ENCODE results near the gene PPP1R3D.
"Not testable (repeated sequence)": the region's sequence is repeated elsewhere in the genome, so short reads cannot be mapped to it uniquely, and the experiment has no call there.

PPP1R3D gene, protein sequence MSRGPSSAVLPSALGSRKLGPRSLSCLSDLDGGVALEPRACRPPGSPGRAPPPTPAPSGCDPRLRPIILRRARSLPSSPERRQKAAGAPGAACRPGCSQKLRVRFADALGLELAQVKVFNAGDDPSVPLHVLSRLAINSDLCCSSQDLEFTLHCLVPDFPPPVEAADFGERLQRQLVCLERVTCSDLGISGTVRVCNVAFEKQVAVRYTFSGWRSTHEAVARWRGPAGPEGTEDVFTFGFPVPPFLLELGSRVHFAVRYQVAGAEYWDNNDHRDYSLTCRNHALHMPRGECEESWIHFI

GRCh38 chr20:59940129-59940955 lies at the start of gene PPP1R3D, which contains the start of gene FAM217B:
Gene PPP1R3D (minus strand): TSS chr20:59940305. CDS start chr20:59939931, 374 bp downstream.
Gene FAM217B (plus strand): TSS chr20:59940389. CDS start chr20:59943944, 3,555 bp downstream.
- peak; percentile 90 for DNase-seq

DNA sequence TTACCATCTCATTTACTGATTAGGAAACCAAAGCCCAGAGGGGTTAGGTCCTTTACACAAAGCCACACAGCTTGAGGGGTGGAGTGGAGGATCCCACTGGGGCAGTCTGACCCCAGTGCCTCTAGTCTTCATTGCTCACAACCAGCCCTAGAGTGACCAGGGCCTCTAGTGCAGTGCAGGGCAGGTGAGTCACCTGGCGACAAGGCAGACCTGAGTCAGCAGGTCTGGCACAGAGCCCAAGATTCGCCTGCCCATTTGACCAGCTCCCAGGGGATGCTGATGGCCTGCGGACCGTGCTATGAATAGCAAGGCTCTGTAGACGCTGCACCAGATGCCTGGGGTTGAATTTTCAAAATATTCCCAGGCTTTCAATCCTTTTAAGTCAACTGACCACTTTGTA lies 48.0 kb upstream of the PPP1R3D start:
- DNase-seq: no peak

DNA sequence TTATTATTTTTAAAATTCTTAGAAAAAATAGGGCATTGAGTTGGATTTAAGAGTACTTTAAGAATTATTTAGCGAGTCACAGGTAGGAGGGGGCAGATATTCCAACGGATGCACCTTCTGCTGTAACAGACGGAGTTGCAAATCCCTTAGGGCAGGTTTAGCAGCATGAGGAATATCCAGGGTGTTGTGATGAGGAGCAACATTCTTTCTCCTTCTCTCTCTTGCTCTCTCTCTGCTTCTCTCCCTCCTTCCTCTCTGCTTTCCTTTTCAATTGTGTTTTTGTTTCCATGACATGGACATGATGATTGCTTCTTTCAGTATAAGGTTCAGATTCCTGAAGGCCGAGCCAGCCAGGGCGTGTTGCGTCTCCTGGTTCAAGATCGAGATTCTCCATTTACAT lies 47.0 kb upstream of the PPP1R3D start:
- no peak for DNase-seq

DNA sequence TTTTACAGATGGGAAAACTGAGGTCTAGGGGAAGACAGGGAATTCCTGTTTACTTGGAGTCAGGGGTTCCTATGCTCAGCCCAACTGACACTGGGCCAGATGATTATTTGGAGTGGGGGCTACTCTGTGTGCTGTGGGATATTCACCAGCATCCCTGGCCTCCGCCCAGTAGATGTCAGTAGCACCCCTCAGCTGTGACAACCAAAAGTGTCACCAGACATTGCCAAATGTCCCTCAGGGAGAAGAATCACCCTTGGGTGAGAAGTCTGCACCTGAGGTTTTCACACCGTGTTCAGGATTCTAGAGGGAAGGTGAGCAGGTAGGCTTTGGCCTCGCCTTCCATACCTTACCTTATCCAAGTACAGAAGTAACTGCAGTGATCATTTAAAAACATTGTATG lies 45.8 kb upstream of the PPP1R3D start:
- DNase-seq: no peak

DNA sequence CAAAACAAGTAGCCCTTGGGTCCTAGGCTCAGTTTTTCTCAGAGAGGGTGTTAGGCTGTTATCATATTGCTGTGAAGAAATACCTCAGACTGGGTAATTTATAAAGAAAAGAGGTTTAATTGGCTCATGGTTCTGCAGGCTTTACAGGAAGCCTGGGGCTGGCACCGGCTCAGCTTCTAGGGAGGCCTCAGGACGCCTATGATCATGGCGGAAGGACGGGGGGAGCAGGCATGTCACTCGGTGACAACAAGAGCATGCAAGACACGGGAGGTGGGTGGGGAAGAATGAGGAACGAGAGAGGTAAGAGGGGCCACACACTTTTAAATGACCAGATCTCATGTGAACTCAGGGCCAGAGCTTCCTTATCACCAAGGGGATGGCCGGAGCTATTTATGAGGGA lies 45.1 kb upstream of the PPP1R3D start:
- DNase-seq: no peak

DNA sequence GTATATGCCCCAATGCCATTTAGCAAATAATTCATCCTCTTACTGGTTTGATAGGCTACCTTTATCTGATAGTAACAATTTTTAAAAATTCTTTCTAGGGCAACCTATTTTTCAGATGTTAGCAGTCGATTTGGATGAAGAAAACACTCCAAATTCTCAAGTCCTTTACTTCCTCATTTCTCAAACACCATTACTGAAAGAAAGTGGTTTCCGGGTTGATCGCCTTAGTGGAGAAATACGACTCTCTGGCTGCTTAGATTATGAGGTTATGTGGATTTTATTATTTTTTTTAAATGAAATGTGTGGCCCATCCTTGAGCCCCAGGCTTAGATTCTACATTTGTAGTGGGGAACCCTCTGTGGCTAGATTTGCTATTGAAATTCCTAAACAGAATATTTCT lies 44.4 kb upstream of the PPP1R3D start:
- DNase-seq: no peak

DNA sequence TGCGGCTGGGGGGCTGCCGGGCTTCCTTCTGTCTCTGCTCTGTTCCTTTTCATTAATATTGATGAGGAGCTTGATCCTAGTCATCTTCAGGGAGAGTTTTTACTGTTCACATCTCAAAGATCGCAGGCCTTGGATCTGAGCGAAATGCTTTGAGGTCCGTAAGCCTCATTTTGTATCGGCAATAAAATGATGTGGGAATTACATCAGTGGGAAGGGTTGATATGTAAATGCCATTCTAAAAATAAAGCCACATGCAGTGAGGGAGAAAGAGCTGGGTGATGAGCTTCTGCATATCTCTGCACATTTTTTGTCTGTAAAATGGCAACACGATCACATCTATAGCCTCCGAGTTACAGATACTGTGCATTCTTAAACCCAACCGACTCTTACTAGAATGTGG lies 43.0 kb upstream of the PPP1R3D start:
- DNase-seq: no peak

DNA sequence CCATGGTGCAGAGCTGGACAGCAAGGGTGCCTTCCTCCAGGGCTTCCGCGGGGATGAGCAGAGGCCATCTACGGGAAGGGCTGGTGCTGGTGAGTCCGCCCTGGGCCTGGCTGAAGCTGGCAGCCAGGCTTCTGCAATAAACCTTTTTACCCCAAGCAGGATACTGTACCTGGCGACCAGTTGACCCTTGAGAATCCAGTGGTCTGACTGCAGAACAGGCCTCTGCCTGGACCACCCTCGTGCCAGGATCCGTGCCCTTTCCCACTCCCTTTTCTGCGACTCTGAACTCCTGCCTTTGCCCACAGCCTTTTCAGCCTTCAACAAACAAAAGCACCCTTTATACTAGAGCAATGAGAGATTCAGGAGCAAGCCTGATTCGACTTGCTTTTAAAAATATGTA lies 37.0 kb upstream of the PPP1R3D start:
- no peak for DNase-seq

- no peak for DNase-seq
Measured at GRCh38 chr20:59976156-59976782, 36.2 kb upstream of the PPP1R3D start.

- no peak for DNase-seq
Measured at GRCh38 chr20:59972037-59972801, 32.1 kb upstream of the PPP1R3D start.

DNA sequence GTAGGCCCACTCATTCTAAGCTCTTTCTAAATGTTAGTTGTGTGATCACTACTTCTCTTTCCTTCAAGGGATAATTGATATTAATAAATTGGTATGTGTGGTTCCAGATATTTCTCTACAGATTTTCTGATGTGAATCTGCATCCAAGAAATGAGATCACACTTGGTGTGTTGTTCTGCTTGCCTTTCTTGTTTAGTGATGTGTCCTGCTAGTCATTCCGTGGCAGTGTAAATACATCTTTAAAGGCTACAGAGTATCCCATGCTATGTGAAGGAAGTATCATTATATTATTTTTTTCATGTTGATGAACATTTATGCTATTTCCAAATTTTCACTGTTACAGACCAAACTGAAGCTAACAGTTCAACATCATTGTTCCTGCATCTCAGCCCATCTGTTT lies 31.3 kb upstream of the PPP1R3D start:
- no peak for DNase-seq

GRCh38 chr20:59966428-59966827 lies 26.3 kb upstream of the PPP1R3D start:
- no peak for DNase-seq

DNA sequence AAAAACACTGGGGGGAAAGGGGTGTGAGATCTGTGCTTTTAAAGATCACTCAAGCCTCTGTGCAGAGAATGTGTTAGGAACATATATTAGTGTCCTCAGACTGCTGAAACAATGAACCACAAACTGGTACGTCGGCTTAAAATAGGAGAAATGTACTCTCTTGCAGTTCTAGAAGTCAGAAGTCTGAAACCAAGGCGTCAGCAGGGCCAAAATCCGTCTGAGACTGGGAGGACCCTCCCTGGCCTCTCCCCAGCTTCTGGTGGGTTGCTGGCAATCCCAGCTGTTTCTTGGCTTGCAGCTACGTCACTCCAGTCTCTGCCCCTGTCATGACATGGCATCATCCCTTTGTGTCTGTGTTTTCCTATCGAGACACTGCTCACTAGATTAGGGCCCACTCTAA lies 22.1 kb upstream of the PPP1R3D start:
- DNase-seq: no peak

- DNase-seq: no peak
Measured at GRCh38 chr20:59961423-59961822, 21.3 kb upstream of the PPP1R3D start.

- DNase-seq: no peak
Measured at GRCh38 chr20:59958626-59959025, 18.5 kb upstream of the PPP1R3D start.

GRCh38 chr20:59958123-59958522 lies 18.0 kb upstream of the PPP1R3D start, which contains the start of gene CDH26:
Gene CDH26 (plus strand): TSS chr20:59958423. CDS start chr20:59958727, 304 bp downstream.
- no peak for DNase-seq

GRCh38 chr20:59957568-59957967 lies 17.5 kb upstream of the PPP1R3D start:
- not testable (repeated sequence) for DNase-seq

GRCh38 chr20:59955131-59955796 lies 15.2 kb upstream of the PPP1R3D start:
- peak; percentile 30 for DNase-seq

GRCh38 chr20:59954718-59955117 lies 14.6 kb upstream of the PPP1R3D start:
- no peak for DNase-seq

GRCh38 chr20:59949911-59950310 lies 9.8 kb upstream of the PPP1R3D start:
- no peak for DNase-seq

DNA sequence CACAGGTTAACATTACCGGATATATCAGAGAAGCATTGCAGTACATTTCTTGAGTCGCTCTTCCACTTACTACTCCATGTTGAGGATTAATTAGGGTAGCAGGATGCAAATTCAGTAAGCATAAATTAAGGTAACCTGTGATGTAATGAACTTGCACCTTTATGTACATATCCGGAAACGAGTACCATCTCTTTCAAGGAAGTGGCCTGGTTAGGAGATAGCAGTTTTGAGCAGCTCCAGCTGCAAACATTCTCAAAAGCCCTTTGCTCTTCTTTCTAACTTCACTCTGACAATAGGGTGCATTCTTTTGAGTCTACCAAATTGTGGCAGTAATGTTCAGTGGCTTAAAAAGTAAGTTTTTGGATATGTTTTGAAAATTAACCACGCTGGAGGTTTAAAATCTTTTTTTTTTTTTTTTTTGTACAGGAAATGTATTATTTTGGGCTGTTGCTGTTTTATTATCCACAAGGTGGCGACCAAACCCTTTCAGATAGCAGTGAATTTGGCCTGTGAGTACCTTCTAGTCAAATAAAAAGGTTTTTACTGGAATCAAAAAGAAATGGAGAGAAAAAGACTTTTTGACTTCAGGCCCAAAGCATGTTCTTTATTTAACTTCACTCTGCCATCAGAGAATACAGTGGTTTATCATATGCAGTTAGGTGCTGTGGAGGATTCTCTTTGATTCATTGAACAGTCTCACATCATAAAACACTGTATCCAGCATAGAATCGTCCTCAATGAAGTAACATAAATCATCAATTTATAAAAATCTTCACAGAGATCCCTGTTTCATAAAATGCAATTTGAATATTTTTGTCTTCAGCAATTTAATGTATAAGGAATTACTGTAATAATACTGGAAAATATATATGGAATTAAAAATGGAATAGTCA lies 9.0 kb upstream of the PPP1R3D start:
- DNase-seq: peak; percentile 68

Data from NCI-H1105 treated with DMSO at 0.1 percent for 48 hours (cell line).